Measurements from ENCODE around the gene PCGF3. TPM values are rescaled to one million over a fixed set of nuclear protein-coding genes. Genes with fewer than 3 reads are reported as not detected.
"Not testable (repeated sequence)": the region's sequence is repeated elsewhere in the genome, so short reads cannot be mapped to it uniquely, and the experiment has no call there.

Gene PCGF3
- polyA plus RNA-seq, 1 donor = 62.9 TPM

- DNase-seq (ENCODE audit: low read depth) = no peak
Observed at GRCh38 chr4:667545-667925, 38.1 kb upstream of the PCGF3 start.

- DNase-seq (ENCODE audit: low read depth) = not testable (repeated sequence)
Observed at GRCh38 chr4:668219-668618, 37.4 kb upstream of the PCGF3 start.

GRCh38 chr4:669806-670559 lies 35.6 kb upstream of the PCGF3 start:
- not testable (repeated sequence) for DNase-seq (ENCODE audit: low read depth)

- no peak for DNase-seq (ENCODE audit: low read depth)
Observed at GRCh38 chr4:671769-672168, 33.9 kb upstream of the PCGF3 start.

- no peak for DNase-seq (ENCODE audit: low read depth)
Observed at GRCh38 chr4:673349-674091, 32.1 kb upstream of the PCGF3 start.

- DNase-seq (ENCODE audit: low read depth) = peak; percentile 96
Observed at GRCh38 chr4:674172-675035, 31.2 kb upstream of the PCGF3 start, which contains the start of the genes ATP5ME and MYL5. TSS of gene ATP5ME (minus strand) at chr4:674276. CDS start at chr4:674247, 29 bp downstream. TSS of gene MYL5 (plus strand) at chr4:674542. CDS start at chr4:678027, 3,485 bp downstream.

- DNase-seq (ENCODE audit: low read depth) = no peak
Observed at GRCh38 chr4:675036-675882, 30.4 kb upstream of the PCGF3 start.

GRCh38 chr4:675980-676870 lies 29.4 kb upstream of the PCGF3 start:
- DNase-seq (ENCODE audit: low read depth) = no peak

GRCh38 chr4:676871-677235 lies 28.8 kb upstream of the PCGF3 start:
- DNase-seq (ENCODE audit: low read depth) = no peak

GRCh38 chr4:677431-678293 lies 28.0 kb upstream of the PCGF3 start:
- no peak for DNase-seq (ENCODE audit: low read depth)

- DNase-seq (ENCODE audit: low read depth) = no peak
Observed at GRCh38 chr4:678331-679103, 27.1 kb upstream of the PCGF3 start.

GRCh38 chr4:679104-679481 lies 26.5 kb upstream of the PCGF3 start:
- no peak for DNase-seq (ENCODE audit: low read depth)

GRCh38 chr4:679629-680028 lies 26.0 kb upstream of the PCGF3 start:
- DNase-seq (ENCODE audit: low read depth) = no peak

GRCh38 chr4:680091-680490 lies 25.5 kb upstream of the PCGF3 start:
- DNase-seq (ENCODE audit: low read depth) = no peak

GRCh38 chr4:680551-680927 lies 25.1 kb upstream of the PCGF3 start:
- no peak for DNase-seq (ENCODE audit: low read depth)

- no peak for DNase-seq (ENCODE audit: low read depth)
Observed at GRCh38 chr4:680928-681645, 24.5 kb upstream of the PCGF3 start.

- no peak for DNase-seq (ENCODE audit: low read depth)
Observed at GRCh38 chr4:681736-682451, 23.7 kb upstream of the PCGF3 start.

Measured in forelimb muscle (tissue), 1 donor.